HepG2 (cell line): ENCODE results near the gene EFNA3. TPM values are rescaled to one million over a fixed set of nuclear protein-coding genes. Genes with fewer than 3 reads are reported as not detected.

Source experiments
- AKAP8 ChIP-seq: sonication (generic); formaldehyde crosslinking; IDR thresholded peaks from 2 replicates; pipeline ENCODE4 v1.5.1; 2020; ENCODE audit warnings: mild to moderate bottlenecking, missing genetic modification reagents
- DMAP1 ChIP-seq: IDR thresholded peaks from 2 replicates; pipeline ENCODE4 v1.6.1; 2016
- NCOA1 ChIP-seq: sonication (generic); formaldehyde crosslinking; IDR thresholded peaks from 2 replicates; pipeline ENCODE4 v1.9.0; 2021; ENCODE audit warnings: missing genetic modification reagents
- NFKB2 ChIP-seq: sonication (generic); formaldehyde crosslinking; IDR thresholded peaks from 2 replicates; pipeline ENCODE4 v1.4.0; 2020; ENCODE audit warnings: missing genetic modification reagents, borderline replicate concordance
- PAF1 ChIP-seq: IDR thresholded peaks from 2 replicates; pipeline ENCODE4 v1.6.1; 2016; ENCODE audit warnings: missing genetic modification reagents, missing compliant biosample characterization
- PHB2 ChIP-seq: fragments of 450-650 bp; IDR thresholded peaks from 2 replicates; pipeline ENCODE4 v1.6.1; 2018; ENCODE audit not compliant: partially characterized antibody
- RARG ChIP-seq: sonication (generic); formaldehyde crosslinking; IDR thresholded peaks from 2 replicates; pipeline ENCODE4 v1.4.0; 2020; ENCODE audit warnings: low read depth, mild to moderate bottlenecking, missing genetic modification reagents
- RCOR2 ChIP-seq: IDR thresholded peaks from 2 replicates; pipeline ENCODE4 v1.6.1; 2016; ENCODE audit warnings: missing biosample characterization, missing genetic modification reagents
- RFX3 ChIP-seq: IDR thresholded peaks from 2 replicates; pipeline ENCODE4 v1.6.1; 2016; ENCODE audit warnings: missing biosample characterization, missing genetic modification reagents
- THYN1 ChIP-seq: sonication (generic); formaldehyde crosslinking; IDR thresholded peaks from 2 replicates; pipeline ENCODE4 v1.8.1; 2023; ENCODE audit warnings: low read depth, mild to moderate bottlenecking, moderate library complexity, missing genetic modification reagents, borderline replicate concordance
- ZNF34 ChIP-seq: sonication (generic); formaldehyde crosslinking; IDR thresholded peaks from 2 replicates; pipeline ENCODE4 v1.4.0; 2020; ENCODE audit warnings: mild to moderate bottlenecking, missing genetic modification reagents, borderline replicate concordance
- ZNF432 ChIP-seq: sonication (generic); formaldehyde crosslinking; IDR thresholded peaks from 2 replicates; pipeline ENCODE4 v1.5.0; 2020; ENCODE audit warnings: missing genetic modification reagents, mild to moderate bottlenecking, borderline replicate concordance
- ZNF639 ChIP-seq: conservative IDR thresholded peaks from 2 replicates; pipeline ENCODE4 v1.6.1; 2018; ENCODE audit warnings: missing genetic modification reagents
- ZNF883 ChIP-seq: sonication (generic); formaldehyde crosslinking; IDR thresholded peaks from 2 replicates; pipeline ENCODE4 v1.5.1; 2020; ENCODE audit warnings: mild to moderate bottlenecking, missing genetic modification reagents; ENCODE audit errors: not compliant biosample characterization
- polyA plus RNA-seq, 8 experiments: library from polyadenylated mRNA; depleted of rRNA in 3 of 8; stranded (reverse) in 7 of 8; unstranded in 1 of 8; fragments of >200 nt; fragmentation: Illumina TruSeq in 4 of 8; extraction: Trizol in 4 of 8; gene quantifications; 2 replicates each; pipeline versions ENCODE4 v1.2.1 to v1.2.3, GENCODE V29; 2011 to 2016; ENCODE audit warnings: low read depth in 4 of 8, missing spikeins in 1 of 8, mixed read lengths in 1 of 8; ENCODE audit not compliant: insufficient read depth in 1 of 8
- total RNA-seq, 5 experiments: library from RNA; depleted of rRNA; stranded (reverse); fragments of >200 nt; fragmentation: Illumina TruSeq; extraction: Trizol; gene quantifications; 2 replicates each; pipeline ENCODE4 v1.2.3, GENCODE V29; 2016; ENCODE audit warnings: low read depth in 1 of 5
- TF ChIP-seq, protein P1 (sequence below), 2 experiments: fragments of 450-650 bp in 1 of 2; sonication (generic) in 1 of 2; formaldehyde crosslinking in 1 of 2; IDR thresholded peaks; 2 replicates each; pipeline versions ENCODE4 v1.6.1 to v1.8.0; 2016 to 2022; ENCODE audit warnings: antibody characterized with exemption in 1 of 2, mild to moderate bottlenecking in 1 of 2, missing genetic modification reagents in 1 of 2
- TF ChIP-seq, protein P2 (sequence below): sonication (generic); formaldehyde crosslinking; IDR thresholded peaks from 2 replicates; pipeline ENCODE4 v1.4.0; 2020; ENCODE audit warnings: missing genetic modification reagents

EFNA3 gene
- total and polyA plus RNA-seq, 2 of the 13 experiments (the other 11 are each of a cell fraction or from before 2014, with no cell fraction given) = 1.0 to 5.7 TPM

DNA sequence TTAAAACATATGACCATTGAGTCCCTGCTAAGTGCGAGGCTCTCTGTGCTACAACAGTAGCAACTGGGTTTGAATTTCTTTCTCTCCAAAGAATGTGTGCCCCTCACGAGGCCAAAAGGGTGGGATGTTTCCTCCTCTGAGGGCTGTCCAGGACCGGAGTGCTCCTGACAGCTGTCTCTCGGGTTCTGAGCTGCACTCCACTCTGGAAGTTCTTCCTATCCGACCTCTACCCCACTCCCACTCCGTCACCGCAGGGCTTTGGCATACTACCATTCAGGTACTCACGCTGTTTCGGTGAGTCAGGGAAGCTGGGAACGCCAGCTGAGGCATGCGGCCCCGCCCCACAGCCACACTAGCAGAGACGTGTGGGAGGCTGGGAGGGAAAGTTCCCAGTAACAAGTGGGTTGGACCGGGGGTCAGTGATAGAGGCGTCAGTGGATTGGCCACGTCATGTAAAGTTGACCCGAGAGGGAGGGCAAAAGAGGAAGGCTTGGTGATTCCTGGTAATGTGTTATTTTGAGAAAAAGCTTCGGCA, 56.3 kb downstream of the EFNA3 start (continued):
- TF ChIP-seq, protein P1, sequence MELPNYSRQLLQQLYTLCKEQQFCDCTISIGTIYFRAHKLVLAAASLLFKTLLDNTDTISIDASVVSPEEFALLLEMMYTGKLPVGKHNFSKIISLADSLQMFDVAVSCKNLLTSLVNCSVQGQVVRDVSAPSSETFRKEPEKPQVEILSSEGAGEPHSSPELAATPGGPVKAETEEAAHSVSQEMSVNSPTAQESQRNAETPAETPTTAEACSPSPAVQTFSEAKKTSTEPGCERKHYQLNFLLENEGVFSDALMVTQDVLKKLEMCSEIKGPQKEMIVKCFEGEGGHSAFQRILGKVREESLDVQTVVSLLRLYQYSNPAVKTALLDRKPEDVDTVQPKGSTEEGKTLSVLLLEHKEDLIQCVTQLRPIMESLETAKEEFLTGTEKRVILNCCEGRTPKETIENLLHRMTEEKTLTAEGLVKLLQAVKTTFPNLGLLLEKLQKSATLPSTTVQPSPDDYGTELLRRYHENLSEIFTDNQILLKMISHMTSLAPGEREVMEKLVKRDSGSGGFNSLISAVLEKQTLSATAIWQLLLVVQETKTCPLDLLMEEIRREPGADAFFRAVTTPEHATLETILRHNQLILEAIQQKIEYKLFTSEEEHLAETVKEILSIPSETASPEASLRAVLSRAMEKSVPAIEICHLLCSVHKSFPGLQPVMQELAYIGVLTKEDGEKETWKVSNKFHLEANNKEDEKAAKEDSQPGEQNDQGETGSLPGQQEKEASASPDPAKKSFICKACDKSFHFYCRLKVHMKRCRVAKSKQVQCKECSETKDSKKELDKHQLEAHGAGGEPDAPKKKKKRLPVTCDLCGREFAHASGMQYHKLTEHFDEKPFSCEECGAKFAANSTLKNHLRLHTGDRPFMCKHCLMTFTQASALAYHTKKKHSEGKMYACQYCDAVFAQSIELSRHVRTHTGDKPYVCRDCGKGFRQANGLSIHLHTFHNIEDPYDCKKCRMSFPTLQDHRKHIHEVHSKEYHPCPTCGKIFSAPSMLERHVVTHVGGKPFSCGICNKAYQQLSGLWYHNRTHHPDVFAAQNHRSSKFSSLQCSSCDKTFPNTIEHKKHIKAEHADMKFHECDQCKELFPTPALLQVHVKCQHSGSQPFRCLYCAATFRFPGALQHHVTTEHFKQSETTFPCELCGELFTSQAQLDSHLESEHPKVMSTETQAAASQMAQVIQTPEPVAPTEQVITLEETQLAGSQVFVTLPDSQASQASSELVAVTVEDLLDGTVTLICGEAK (IDR thresholded peaks at IDR 0.05) = no peak
- TF ChIP-seq, protein P1 (CRISPR knock-in tag; IDR thresholded peaks at IDR 0.05) = no peak; the same call in 1 of the 2 replicates
- no peak for TF ChIP-seq NCOA1 (CRISPR knock-in tag)
- no peak for TF ChIP-seq ZNF432 (CRISPR knock-in tag)
- no peak for TF ChIP-seq RCOR2 (CRISPR knock-in tag)
- TF ChIP-seq RARG (CRISPR knock-in tag) = no peak
- TF ChIP-seq AKAP8 (CRISPR knock-in tag) = no peak; the same call in 1 of the 2 replicates
- TF ChIP-seq ZNF34 = no peak
- no peak for TF ChIP-seq ZNF883
- TF ChIP-seq ZNF639 (CRISPR knock-in tag) = no peak
- 0 out of 2 replicates have a peak, but pooled peaks have one; percentile 14 for TF ChIP-seq DMAP1
- TF ChIP-seq THYN1 (CRISPR knock-in tag) = peak; percentile 62; the same call in 1 of the 2 replicates
- TF ChIP-seq NFKB2 (CRISPR knock-in tag) = peak; percentile 73; the same call in 1 of the 2 replicates
- TF ChIP-seq, protein P2, sequence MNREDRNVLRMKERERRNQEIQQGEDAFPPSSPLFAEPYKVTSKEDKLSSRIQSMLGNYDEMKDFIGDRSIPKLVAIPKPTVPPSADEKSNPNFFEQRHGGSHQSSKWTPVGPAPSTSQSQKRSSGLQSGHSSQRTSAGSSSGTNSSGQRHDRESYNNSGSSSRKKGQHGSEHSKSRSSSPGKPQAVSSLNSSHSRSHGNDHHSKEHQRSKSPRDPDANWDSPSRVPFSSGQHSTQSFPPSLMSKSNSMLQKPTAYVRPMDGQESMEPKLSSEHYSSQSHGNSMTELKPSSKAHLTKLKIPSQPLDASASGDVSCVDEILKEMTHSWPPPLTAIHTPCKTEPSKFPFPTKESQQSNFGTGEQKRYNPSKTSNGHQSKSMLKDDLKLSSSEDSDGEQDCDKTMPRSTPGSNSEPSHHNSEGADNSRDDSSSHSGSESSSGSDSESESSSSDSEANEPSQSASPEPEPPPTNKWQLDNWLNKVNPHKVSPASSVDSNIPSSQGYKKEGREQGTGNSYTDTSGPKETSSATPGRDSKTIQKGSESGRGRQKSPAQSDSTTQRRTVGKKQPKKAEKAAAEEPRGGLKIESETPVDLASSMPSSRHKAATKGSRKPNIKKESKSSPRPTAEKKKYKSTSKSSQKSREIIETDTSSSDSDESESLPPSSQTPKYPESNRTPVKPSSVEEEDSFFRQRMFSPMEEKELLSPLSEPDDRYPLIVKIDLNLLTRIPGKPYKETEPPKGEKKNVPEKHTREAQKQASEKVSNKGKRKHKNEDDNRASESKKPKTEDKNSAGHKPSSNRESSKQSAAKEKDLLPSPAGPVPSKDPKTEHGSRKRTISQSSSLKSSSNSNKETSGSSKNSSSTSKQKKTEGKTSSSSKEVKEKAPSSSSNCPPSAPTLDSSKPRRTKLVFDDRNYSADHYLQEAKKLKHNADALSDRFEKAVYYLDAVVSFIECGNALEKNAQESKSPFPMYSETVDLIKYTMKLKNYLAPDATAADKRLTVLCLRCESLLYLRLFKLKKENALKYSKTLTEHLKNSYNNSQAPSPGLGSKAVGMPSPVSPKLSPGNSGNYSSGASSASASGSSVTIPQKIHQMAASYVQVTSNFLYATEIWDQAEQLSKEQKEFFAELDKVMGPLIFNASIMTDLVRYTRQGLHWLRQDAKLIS (CRISPR knock-in tag) = no peak
- peak; percentile 100 for TF ChIP-seq PAF1 (CRISPR knock-in tag)
- no peak for TF ChIP-seq PHB2
- TF ChIP-seq RFX3 (CRISPR knock-in tag) = no peak
